GM21723 (cell line): Measurements from ENCODE around the gene NELFCD.
A peak's percentile ranks its signal among the peaks of the same experiment; 100 is the strongest.
"Not testable (repeated sequence)": the region's sequence is repeated elsewhere in the genome, so short reads cannot be mapped to it uniquely, and the experiment has no call there.

Experiments used
- ATAC-seq: cut with Tn5 transposase; IDR thresholded peaks from one replicate; pipeline ENCODE4 v1.9.1; 2021; ENCODE audit warnings: mild to moderate bottlenecking, moderate library complexity; ENCODE audit not compliant: unreplicated experiment

NELFCD gene

DNA sequence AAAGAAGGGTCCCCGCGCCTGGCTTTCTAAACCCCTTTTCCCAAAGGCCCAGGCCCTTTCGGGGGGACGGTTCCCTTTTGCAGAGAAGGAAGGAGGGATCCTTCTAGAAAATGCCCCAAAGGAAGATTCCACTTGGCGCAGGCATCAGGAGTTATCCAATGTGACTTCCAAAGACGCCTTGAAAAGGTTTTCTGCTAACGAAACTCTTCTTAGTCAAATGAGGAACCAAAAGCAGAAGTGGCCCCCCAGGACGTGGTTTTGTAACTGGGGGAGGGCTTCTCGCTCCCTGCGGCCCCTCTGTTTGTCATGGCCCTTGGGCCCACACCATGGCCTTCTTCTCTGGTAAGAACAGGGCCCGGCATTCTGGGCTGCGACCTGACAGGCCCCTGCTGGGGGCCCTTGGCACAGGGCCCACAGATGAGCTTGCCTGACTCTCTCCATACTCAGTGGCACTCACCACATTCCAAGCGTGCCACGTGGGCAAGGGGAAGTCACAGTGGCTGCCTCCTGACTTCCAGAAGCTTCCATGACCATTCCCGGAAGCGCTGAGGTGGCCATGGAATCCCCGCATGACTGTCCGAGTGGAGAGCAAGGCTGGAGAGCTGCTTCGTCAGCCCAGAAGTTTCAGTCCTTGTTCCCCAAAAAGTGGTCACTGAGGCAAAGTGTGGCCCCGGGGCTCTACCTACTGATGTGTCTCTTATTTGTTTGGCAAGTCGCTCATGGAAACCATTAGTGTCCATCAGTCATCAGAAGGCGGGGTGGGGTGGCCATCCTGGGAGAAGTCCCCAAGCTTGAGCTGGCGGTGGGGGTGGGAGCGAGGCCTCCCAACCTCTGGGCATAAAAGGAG is 26.8 kb downstream of the NELFCD start:
- peak; percentile 41 for ATAC-seq

- no peak for ATAC-seq
Measured at GRCh38 chr20:59008715-59009336, 27.8 kb downstream of the NELFCD start.

DNA sequence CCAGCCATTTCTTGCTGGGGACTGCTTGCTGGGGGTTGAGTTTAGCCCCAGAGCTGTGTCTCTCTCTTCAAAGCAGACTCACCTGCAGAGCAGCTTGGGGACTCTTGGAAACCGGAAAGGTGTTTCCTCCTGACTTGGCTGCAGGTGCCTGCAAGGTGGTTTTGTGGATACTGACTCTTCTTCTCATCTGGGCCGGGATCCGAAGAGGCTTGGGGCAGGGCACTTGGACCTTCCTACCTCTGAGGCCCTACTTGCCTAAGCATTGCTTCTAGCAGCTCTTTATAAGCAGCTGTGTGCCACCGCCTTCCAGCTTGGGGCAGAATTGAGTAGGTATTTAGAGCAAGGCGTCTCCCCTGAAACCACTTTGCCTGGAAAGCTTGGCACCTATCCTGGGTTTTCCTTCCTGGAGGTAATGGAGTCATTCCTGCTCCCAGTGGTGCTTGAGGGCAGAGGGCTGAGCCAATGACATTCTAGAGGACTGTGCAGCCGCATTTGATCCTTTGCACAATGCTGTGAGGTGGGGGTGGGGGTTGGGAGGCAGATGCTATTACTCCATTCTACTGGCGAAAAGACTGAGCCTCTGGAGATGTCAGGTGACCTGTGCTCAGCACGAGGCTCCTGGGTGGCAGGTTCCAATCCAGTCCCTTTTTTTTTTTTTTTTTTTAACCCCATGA is 29.4 kb downstream of the NELFCD start:
- ATAC-seq: no peak

- ATAC-seq: no peak
Measured at GRCh38 chr20:59010995-59011873, 30.2 kb downstream of the NELFCD start.

- not testable (repeated sequence) for ATAC-seq
Measured at GRCh38 chr20:59011874-59012157, 30.8 kb downstream of the NELFCD start.

DNA sequence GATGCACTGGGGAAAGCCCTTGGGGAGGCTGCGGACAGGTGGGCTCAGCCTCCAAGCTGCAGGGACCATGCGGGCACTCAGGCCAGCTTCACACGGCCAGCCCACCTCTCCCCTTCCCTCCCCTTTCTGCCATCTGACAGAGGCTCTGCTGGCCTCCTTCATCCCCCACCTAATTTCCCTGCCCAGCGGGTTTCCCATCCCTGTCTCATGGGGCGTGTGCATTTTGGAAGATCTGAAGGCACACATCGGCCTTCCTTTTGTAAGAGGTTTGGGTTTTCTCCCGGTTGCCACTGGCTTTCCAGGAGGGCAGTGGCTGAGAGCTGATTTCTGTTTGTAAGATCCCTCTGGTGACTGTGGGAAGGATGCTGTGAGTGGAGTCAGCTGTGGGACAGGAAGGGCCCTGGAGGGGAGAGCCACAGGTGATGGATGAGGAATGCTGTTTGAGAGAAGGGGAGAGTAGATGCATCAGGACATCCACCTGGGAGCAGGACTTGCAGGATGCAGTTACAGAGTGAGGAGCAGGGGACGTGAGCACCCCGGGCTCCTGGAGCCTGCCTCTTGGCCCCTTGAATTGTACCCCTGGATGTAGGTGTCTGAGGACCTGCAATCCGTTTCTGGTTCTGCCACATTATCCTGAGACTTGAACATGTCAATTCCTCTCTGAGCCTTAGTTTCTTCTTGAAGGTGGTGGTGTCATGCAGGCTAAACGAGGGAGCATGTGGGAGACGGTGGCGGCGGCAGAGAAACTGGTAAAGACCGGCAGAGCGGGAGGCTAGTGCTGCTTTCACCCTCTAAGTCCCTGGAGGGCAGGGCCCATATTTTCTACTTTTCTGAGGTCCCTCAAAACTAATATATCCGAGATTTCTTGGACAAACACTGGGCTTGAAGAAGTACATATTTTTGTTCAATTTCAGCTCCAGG is 32.2 kb downstream of the NELFCD start:
- no peak for ATAC-seq

GRCh38 chr20:59013959-59014608 is 33.0 kb downstream of the NELFCD start:
- ATAC-seq: no peak

GRCh38 chr20:59014680-59015389 is 33.8 kb downstream of the NELFCD start:
- ATAC-seq: no peak

DNA sequence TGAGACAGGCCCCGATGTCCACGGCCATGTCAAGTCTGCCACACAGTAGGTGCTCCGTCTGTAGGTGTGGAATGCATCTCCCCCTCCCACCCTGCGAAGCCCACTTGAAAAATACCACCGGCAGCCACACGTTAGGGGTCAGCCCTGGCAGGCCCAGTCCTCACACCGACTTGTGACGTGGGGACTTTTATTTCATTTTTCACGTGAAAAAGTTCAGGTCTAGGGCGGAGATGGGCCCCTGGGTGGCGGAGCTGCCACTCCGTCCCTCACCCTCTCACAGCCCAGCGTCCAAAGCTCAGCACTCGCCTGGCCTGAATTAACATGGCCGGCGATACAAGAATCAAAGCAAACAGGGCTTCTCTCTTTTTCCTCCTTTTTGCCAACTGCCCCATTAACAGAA is 34.4 kb downstream of the NELFCD start:
- no peak for ATAC-seq

DNA sequence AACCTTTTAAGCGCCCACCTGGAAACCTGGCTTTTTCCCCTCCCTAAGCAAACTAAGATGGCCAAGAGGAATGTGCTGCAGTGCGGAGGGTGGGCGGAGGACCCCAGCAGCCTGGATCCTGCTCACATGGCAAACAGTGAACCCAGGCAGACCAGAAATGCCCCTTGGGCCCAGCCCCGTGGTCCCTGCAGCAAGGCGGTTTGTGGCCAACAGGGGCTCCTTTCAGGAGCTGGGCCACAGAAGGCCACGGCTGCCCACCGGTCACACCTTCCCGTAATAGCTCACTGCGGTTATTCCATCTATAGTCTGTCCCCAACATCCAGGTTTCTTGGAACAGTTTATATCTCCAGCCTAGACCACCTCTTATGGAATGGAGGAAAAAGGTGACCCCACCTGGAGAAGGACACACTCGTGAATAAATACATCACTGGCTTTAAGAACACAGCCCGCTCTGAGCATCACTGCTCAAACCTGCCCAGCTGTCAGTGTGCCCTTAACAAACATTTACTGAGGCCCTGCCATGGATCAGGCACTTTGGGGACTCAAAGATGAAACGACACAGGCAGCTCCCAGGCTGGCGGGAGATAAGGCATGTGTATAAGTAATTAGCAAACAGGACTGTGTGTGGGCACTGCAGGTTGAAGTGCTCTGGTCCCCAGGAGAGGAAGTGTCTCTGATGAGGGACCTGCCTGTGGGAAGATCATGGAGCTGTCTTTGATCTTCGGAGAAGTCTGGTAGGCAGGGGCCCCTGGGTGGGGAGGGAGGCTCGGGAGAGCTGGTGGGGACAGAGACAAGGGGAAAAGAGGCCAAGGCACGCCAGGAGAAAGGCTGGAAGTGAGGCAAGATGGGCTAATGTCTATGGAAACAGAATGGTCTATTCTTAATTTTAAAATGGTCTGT is 35.0 kb downstream of the NELFCD start:
- no peak for ATAC-seq

- no peak for ATAC-seq
Measured at GRCh38 chr20:59016795-59017492, 35.9 kb downstream of the NELFCD start.

GRCh38 chr20:59017493-59018231 is 36.6 kb downstream of the NELFCD start:
- ATAC-seq: no peak

DNA sequence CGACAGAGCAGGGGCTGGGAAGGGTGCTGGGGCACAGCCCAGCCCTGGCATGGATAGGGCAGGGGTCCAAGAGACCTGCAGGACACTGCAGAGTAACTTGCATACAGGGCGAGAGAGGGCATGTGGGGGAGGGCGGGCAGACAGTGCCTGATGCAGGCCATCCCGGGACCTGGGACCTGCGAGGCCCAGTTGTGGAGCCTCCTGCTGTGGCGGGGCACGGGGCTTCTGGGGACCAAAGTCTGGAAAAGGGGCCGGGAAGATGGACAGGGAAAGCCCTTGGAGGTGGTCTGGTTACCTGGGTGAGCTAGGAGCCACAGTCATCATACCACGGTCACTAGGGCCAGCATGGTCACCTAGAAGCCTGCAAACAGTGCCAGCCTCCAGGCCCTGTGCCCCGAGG is 37.8 kb downstream of the NELFCD start:
- no peak for ATAC-seq

DNA sequence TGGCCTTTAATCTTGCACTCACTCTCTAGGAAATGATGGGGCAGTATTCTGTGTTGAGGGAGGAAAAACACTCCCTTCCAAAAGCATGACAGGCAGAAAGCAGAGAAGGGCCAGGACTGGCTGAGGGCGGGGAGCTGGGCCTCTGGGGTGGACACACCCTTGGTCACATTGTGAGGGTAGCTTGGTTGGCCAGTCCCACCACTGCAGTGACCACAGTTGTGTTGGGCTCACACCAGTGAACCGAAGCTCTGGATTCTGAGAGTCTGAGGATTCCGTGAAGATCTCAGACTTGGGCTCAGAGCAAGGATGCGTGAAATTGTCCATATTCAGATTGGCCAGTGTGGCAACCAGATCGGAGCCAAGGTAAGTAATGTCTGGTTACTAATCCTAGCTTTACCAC is 38.2 kb downstream of the NELFCD start, which contains the start of gene TUBB1:
Gene TUBB1, plus strand, starts transcription at position 213 of the 400 bp plus-strand sequence. Its CDS starts 94 bp downstream, at position 307.
- ATAC-seq: no peak

- ATAC-seq: no peak
Measured at GRCh38 chr20:59020938-59021551, 40.0 kb downstream of the NELFCD start.

DNA sequence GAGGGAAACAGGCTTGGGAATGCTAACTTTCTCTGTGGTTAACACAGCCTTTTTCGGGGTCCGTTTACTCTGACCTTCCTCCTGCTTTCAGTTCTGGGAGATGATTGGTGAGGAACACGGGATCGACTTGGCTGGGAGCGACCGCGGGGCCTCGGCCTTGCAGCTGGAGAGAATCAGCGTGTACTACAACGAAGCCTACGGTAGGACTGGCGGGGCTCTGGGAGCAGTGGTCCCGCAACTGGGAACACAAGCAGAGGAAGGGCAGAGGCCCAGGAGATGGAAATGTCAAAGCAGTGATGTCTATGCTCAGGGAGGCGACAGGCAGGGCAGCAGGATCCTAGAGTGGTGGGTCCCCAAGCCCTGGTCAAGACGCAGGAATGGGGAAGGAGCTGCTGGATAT is 41.7 kb downstream of the NELFCD start:
- ATAC-seq: no peak
